K562 (cell line): ENCODE measurements around the gene ZCCHC24. TPM values are rescaled to one million over a fixed set of nuclear protein-coding genes. Genes with fewer than 3 reads are reported as not detected.

Experiments
- ATAC-seq: fragments of 200-7000 bp; cut with Tn5 transposase; 3 replicates; pipeline ENCODE4 v1.9.1; 2020; ENCODE audit warnings: moderate library complexity
- BruUV-seq: library from RNA; stranded (reverse); fragments of 400-500 nt; replicated peaks from 2 replicates; lab custom pipeline; 2021; lab: Mats Ljungman, UMichigan
- CTCF ChIA-PET: fragments of 300-600 bp; formaldehyde crosslinking; extraction: SDS; loops from one replicate; lab custom pipeline; 2021; ENCODE audit warnings: low intra/inter-chr PET ratio; lab: Yijun Ruan, JAX
- POLR2A ChIA-PET: fragments of 300-600, 350-650 bp; sonication (Branson Sonifier 250); formaldehyde crosslinking; extraction: SDS; loops from one replicate; lab custom pipeline; 2021; ENCODE audit warnings: antibody characterized with exemption, inconsistent platforms; lab: Yijun Ruan, JAX
- DNase-seq, 4 experiments: peaks; one replicate each; pipeline versions ENCODE4 v3.0.0 to v3.0.0-alpha.2; 2011 to 2018; ENCODE audit warnings: low spot score in 3 of 4, mixed read lengths in 3 of 4; ENCODE audit errors: extremely low read depth in 1 of 4
- FAIRE-seq: peaks from 2 replicates; lab custom pipeline; 2011; peaks lifted over from hg19 to GRCh38; lab: Jason Lieb, UNC
- H2AFZ ChIP-seq: 2 replicates; pipeline ENCODE4 v1.6.0; 2011; ENCODE audit warnings: low read depth, low read length, control low read depth, inconsistent platforms
- H3K27ac ChIP-seq: fragments of 200-600 bp; 3 replicates; pipeline ENCODE4 v1.8.0; 2011; ENCODE audit warnings: low read depth, mild to moderate bottlenecking, control low read depth, inconsistent platforms, low read length, moderate library complexity, mixed read lengths; ENCODE audit errors: extremely low read depth
- H3K27me3 ChIP-seq, 2 experiments: fragments of 300-600 bp in 1 of 2; 2 replicates in 1 of 2; 3 replicates in 1 of 2; pipeline versions ENCODE4 v1.6.0 to v1.8.0; 2011; ENCODE audit warnings: inconsistent platforms in 2 of 2, low read length in 2 of 2, mild to moderate bottlenecking in 1 of 2, mixed read lengths in 1 of 2, moderate library complexity in 1 of 2; ENCODE audit not compliant: control insufficient read depth in 2 of 2, insufficient read depth in 2 of 2
- H3K36me3 ChIP-seq: fragments of 300-600 bp; 3 replicates; pipeline ENCODE4 v1.8.0; 2011; ENCODE audit warnings: mild to moderate bottlenecking, low read length, inconsistent platforms; ENCODE audit not compliant: control insufficient read depth, insufficient read depth
- H3K4me1 ChIP-seq, 2 experiments: fragments of 200-600 bp in 1 of 2; replicated peaks in 1 of 2; 2 replicates in 1 of 2; 3 replicates in 1 of 2; pipeline versions ENCODE4 v1.5.1 to v1.8.0; 2011; ENCODE audit warnings: inconsistent platforms in 2 of 2, low read length in 2 of 2, mild to moderate bottlenecking in 1 of 2, mixed read lengths in 1 of 2, moderate library complexity in 1 of 2; ENCODE audit not compliant: control insufficient read depth in 2 of 2, insufficient read depth in 2 of 2
- H3K4me2 ChIP-seq: 2 replicates; pipeline ENCODE4 v1.6.1; 2011; ENCODE audit warnings: low read length, control low read depth, inconsistent platforms, mixed read lengths; ENCODE audit not compliant: insufficient read depth
- H3K4me3 ChIP-seq: fragments of 200-600 bp; sonication (generic), shearing (Covaris generic); 2 replicates; pipeline ENCODE4 v1.5.1; 2016; ENCODE audit warnings: control low read depth, inconsistent platforms
- H3K79me2 ChIP-seq: fragments of 200-600 bp; 3 replicates; pipeline ENCODE4 v1.8.0; 2011; ENCODE audit warnings: low read length, inconsistent platforms; ENCODE audit not compliant: control insufficient read depth, insufficient read depth
- H3K9ac ChIP-seq, 2 experiments: 2 replicates each; pipeline versions ENCODE4 v1.6.0 to v1.6.1; 2011; ENCODE audit warnings: low read depth in 2 of 2, low read length in 2 of 2, control low read depth in 1 of 2, inconsistent platforms in 1 of 2, mild to moderate bottlenecking in 1 of 2, mixed read lengths in 1 of 2; ENCODE audit not compliant: insufficient read depth in 1 of 2
- H3K9me1 ChIP-seq: one replicate; pipeline ENCODE4 v1.6.0; 2011; ENCODE audit warnings: inconsistent platforms, mild to moderate bottlenecking, low read length, moderate library complexity; ENCODE audit not compliant: control insufficient read depth, insufficient read depth
- H3K9me3 ChIP-seq: replicated peaks from 2 replicates; pipeline ENCODE4 v1.5.1; 2011; ENCODE audit warnings: low read depth, low read length, inconsistent platforms; ENCODE audit not compliant: control insufficient read depth, insufficient read depth
- H4K20me1 ChIP-seq: replicated peaks from 2 replicates; pipeline ENCODE4 v1.6.1; 2011; ENCODE audit warnings: low read length, inconsistent platforms, mixed read lengths; ENCODE audit not compliant: control insufficient read depth, insufficient read depth
- ATF7 ChIP-seq: fragments of 450-650 bp; IDR thresholded peaks from 2 replicates; pipeline ENCODE4 v1.7.1; 2014; ENCODE audit warnings: mild to moderate bottlenecking, moderate library complexity
- CEBPG ChIP-seq, 3 experiments: fragments of 200-800 bp in 1 of 3; sonication (Bioruptor generic) in 1 of 3; sonication (generic) in 1 of 3; formaldehyde crosslinking in 1 of 3; IDR thresholded peaks in 2 of 3; conservative IDR thresholded peaks in 1 of 3; 2 replicates each; pipeline versions ENCODE4 v1.6.1 to v1.8.0; 2016 to 2022; ENCODE audit warnings: missing compliant biosample characterization in 2 of 3, missing genetic modification characterization in 2 of 3, mild to moderate bottlenecking in 1 of 3, missing genetic modification reagents in 1 of 3
- IRF2 ChIP-seq: sonication (generic); formaldehyde crosslinking; IDR thresholded peaks from 2 replicates; pipeline ENCODE4 v1.8.1; 2022; ENCODE audit warnings: mild to moderate bottlenecking, missing genetic modification reagents
- NCOR1 ChIP-seq: fragments of 450-650 bp; IDR thresholded peaks from 2 replicates; pipeline ENCODE4 v1.6.1; 2016; ENCODE audit warnings: mild to moderate bottlenecking, moderate library complexity
- WGBS: fragments of 100-300 bp; shearing (Covaris generic); methylation state at CpG from one replicate; pipeline ENCODE4 v1.1.6; 2016; ENCODE audit warnings: low coverage, mixed read lengths; ENCODE audit not compliant: insufficient coverage; ENCODE audit errors: missing lambda C conversion rate; 5-methylcytosine and 5-hydroxymethylcytosine counted together
- in situ Hi-C: fragments of 300-500 bp; cut with MboI; formaldehyde crosslinking; loops from 4 replicates; pipeline ENCODE4 v1.15.0; 2018; ENCODE audit warnings: inconsistent platforms, mixed read lengths
- intact Hi-C: fragments of 100-400 bp; cut with micrococcal nuclease; formaldehyde crosslinking; loops from 2 replicates; pipeline ENCODE4 v1.14.2; 2022
- polyA plus RNA-seq, 8 experiments: library from polyadenylated mRNA; depleted of rRNA in 4 of 8; stranded (reverse) in 5 of 8; unstranded in 3 of 8; fragments of >200 nt; fragmentation: Nextera tagmentation in 2 of 8; fragmentation: Illumina TruSeq in 1 of 8; extraction: Ambion mirVana in 2 of 8; extraction: Trizol in 1 of 8; gene quantifications; 2 replicates each; pipeline versions ENCODE4 v1.2.1 to v1.2.3, GENCODE V29; 2011 to 2014; ENCODE audit warnings: inconsistent platforms in 1 of 8, missing spikeins in 1 of 8
- total RNA-seq, 7 experiments: library from RNA; depleted of rRNA in 6 of 7; stranded (reverse); fragments of >200 nt in 6 of 7; fragmentation: Illumina TruSeq in 2 of 7; extraction: Trizol in 2 of 7; gene quantifications; 2 replicates each; pipeline versions ENCODE4 v1.2.1 to v1.2.3, GENCODE V29; 2011 to 2021; ENCODE audit warnings: low replicate concordance in 1 of 7

The ZCCHC24 gene
- total and polyA plus RNA-seq, 9 of the 15 experiments (the other 6 are each of a cell fraction or from before 2014, with no cell fraction given), result 0.84 to 11.0 (median 4.6) TPM

- Histone ChIP-seq H3K36me3 (peaks cover 22% of the 10 kb centered on the region), H3K27ac (no peak overlapping the region), H3K9ac (peak overlapping the region in 1 of 2 experiments; percentile 50; a peak in 2 of 4 replicates), H3K27me3 (no peaks in the 10 kb centered on the region), H3K4me1 (peaks cover 38 to 50% of the 10 kb centered on the region in 2 experiments), H3K9me1 (peaks cover 17% of the 10 kb centered on the region), H2AFZ (no peak overlapping the region), H3K4me2 (no peak overlapping the region), H3K79me2 (peaks cover 31% of the 10 kb centered on the region), H3K9me3 (no peaks in the 10 kb centered on the region), H3K4me3 (no peak overlapping the region), H4K20me1 (peaks cover 23% of the 10 kb centered on the region)
- DNase-seq (no peak), ATAC-seq (no peak), FAIRE-seq (no peak)
- in situ Hi-C loops, result no loop called here
- ChIA-PET POLR2A (interaction anchor here (0.6 to 2.6 kb wide), 6 partner anchors 9 to 29 kb away, joined by 3 to 16 read pairs (median 4); no protein-coding TSS in a partner anchor), CTCF (no interaction called here)
- intact Hi-C loops, result no loop called here
- no TSS peak for BruUV-seq
- WGBS, result 38% methylated on average over 5 of the region's 5 CpGs
- TF ChIP-seq CEBPG (CRISPR knock-in tag; IDR thresholded peaks at IDR 0.05) (peak; percentile 18; the same call in 1 of the 2 replicates), CEBPG (tag; conservative IDR thresholded peaks at IDR 0.05 in 1 of 2, IDR thresholded peaks at IDR 0.05 in 1 of 2) (no peak), ATF7 (0 out of 2 replicates have a peak, but pooled peaks have one; percentile 7), IRF2 (CRISPR knock-in tag) (0 out of 2 replicates have a peak, but pooled peaks have one; percentile 39), NCOR1 (no peak)
Measured at GRCh38 chr10:79345241-79346011, 100.0 kb downstream of the ZCCHC24 start.
